ENCODE measurements around the gene BEGAIN. TPM values are rescaled to one million over a fixed set of nuclear protein-coding genes. Genes with fewer than 3 reads are reported as not detected.

Gene BEGAIN
- total RNA-seq, 2 experiments from 2014 or later: 3.3 to 3.4 TPM

DNA sequence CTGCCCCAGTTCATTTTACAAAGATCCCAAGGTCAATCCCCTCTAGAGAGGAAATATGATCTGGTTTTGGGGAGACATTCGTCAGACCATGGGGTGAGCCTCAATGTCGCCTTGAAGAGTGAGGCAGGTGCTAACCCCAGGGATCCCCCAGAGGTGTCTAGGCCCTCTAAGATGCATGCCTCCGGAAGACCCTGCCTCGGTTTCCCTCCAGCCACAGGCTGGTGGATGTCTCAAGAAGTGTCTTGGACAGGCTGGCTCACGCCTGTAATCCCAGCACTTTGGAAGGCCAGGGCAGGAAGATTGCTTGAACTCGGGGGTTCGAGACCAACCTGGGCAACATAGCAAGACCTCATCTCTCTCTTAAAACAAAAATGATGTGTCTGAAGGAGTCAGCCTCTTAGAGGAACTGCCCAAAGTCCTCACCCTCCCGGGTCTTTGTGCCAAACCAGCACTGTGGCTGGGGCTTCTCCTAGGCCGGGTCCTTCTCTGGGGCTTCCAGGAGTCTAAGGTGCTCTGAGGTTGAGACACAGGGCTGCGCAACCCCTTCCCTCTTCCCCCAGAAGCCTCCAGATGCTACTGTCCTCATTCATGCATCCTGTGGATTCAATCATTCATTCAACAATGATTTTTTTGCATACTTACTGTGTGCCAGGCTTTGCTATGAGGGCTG is 24.7 kb upstream of the BEGAIN start:
- CTCF ChIA-PET: no interaction called here

DNA sequence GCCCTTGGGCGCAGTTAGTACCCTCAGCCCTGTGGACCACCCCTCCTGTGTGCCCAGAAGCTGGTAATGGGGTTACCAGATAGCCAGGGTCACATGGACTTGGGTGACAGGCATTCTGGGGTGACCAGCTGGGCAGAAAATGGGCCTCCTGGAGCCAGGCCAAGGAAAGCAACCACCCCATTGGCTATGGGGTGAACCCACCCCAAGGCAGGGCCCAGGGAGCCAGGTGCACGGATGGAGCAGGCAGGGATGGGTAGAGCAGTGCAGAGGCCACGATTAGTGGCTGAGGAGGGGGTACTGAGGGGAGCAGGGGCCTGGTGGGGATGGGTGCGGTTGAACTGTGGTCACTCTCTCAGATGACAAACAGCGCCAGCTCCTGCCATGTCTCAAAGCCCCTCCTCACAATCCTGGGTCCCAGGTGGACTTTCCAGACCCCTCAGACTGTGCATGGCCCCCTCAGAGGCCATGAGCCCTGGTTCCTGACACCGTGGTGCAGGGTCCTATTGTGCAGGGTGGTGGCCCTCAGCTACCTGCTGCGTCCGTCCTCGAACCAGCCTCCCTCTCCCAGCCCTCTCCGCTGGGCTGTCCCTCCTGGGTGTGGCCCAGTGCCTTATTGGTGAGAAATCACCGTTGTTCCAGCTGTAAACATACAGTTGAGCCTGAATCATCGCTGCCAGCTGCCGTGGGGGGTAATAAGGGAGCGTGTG is 23.4 kb upstream of the BEGAIN start:
- Mint-ChIP-seq H3K27ac (no peak overlapping the region), H3K9me3 (no peaks in the 10 kb centered on the region), H3K36me3 (no peaks in the 10 kb centered on the region), H3K4me1 (ENCODE audit: low read depth) (no peaks in the 10 kb centered on the region), H3K4me3 (no peak overlapping the region), H3K27me3 (peaks cover 7% of the 10 kb centered on the region)
- CTCF ChIA-PET: no interaction called here
- POLR2A ChIA-PET: no interaction called here
- no peak for DNase-seq
- intact Hi-C loops (cut with micrococcal nuclease): no loop called here

More for the DNA sequence above, 24.7 kb upstream of the BEGAIN start:
- Mint-ChIP-seq H3K27ac (peak overlapping the region; percentile 28), H3K36me3 (no peaks in the 10 kb centered on the region), H3K27me3 (peaks cover under 1% of the 10 kb centered on the region), H3K9me3 (no peaks in the 10 kb centered on the region), H3K4me3 (no peak overlapping the region), H3K4me1 (ENCODE audit: low read depth) (peaks cover under 1% of the 10 kb centered on the region)
- intact Hi-C loops (cut with micrococcal nuclease): no loop called here
- POLR2A ChIA-PET: no interaction called here
- no peak for DNase-seq

DNA sequence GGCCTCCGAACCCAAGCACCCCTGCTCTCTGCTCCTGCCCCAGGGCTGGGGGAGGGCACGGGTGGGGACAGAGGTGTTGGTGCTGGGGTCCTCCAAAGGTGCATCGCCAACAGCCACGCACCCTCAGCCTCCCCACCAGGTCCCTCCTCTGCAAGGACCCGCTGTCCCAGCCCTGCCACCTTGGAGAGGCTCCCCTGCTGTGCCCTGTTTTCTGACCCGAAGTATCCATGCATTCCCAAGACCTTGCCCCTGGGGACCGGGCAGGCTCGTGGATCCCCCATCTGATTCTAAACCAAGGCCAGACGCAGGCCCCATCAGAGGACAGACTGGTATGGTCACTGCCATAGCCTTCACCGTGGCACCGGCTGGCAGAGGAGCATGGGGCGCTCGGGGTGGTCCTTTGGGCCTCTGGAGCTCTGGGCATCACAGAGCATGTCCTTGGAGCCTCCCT is 22.7 kb upstream of the BEGAIN start:
- CTCF ChIA-PET: no interaction called here
- DNase-seq: no peak

DNA sequence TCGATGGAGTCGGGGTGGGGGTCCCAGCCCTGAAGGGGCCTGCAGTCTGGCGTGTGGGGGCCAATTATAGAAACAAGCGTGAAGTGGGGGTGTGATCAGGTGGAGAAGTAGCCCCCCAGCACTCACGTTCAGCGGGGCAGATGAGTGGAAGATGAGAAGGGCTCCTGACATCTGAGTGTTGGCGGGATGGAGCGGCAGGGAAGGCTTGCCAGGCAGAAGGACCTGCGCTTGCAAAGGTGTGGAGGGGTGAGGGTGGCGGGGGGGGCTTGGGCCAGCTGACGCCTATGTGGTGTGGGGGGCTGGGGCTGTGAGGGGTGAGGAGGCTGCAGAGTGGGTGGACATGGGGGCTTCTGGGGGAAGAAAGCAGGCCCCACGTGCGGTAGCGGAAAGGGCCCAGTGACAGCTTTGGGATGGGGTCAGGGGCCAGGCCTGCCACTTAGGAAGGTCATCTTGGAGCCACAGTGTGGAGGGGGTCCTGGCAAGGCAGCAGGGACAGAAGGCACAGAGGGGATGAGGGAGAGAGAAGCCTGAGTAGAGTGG is 22.2 kb upstream of the BEGAIN start:
- DNase-seq: no peak
- H3K27ac Mint-ChIP-seq: no peak overlapping the region
- POLR2A ChIA-PET: no interaction called here
- no peaks in the 10 kb centered on the region for H3K36me3 Mint-ChIP-seq
- no peak overlapping the region for H3K4me3 Mint-ChIP-seq
- H3K9me3 Mint-ChIP-seq: no peaks in the 10 kb centered on the region
- CTCF ChIA-PET: no interaction called here
- H3K4me1 Mint-ChIP-seq (ENCODE audit: low read depth): no peaks in the 10 kb centered on the region
- intact Hi-C loops (cut with micrococcal nuclease): no loop called here
- peaks cover 7% of the 10 kb centered on the region for H3K27me3 Mint-ChIP-seq

More for the DNA sequence above, 22.7 kb upstream of the BEGAIN start:
- intact Hi-C loops (cut with micrococcal nuclease): no loop called here
- no peaks in the 10 kb centered on the region for H3K4me1 Mint-ChIP-seq (ENCODE audit: low read depth)
- POLR2A ChIA-PET: no interaction called here
- H3K27ac Mint-ChIP-seq: no peak overlapping the region
- no peaks in the 10 kb centered on the region for H3K36me3 Mint-ChIP-seq
- peaks cover 7% of the 10 kb centered on the region for H3K27me3 Mint-ChIP-seq
- H3K9me3 Mint-ChIP-seq: no peaks in the 10 kb centered on the region
- H3K4me3 Mint-ChIP-seq: no peak overlapping the region

DNA sequence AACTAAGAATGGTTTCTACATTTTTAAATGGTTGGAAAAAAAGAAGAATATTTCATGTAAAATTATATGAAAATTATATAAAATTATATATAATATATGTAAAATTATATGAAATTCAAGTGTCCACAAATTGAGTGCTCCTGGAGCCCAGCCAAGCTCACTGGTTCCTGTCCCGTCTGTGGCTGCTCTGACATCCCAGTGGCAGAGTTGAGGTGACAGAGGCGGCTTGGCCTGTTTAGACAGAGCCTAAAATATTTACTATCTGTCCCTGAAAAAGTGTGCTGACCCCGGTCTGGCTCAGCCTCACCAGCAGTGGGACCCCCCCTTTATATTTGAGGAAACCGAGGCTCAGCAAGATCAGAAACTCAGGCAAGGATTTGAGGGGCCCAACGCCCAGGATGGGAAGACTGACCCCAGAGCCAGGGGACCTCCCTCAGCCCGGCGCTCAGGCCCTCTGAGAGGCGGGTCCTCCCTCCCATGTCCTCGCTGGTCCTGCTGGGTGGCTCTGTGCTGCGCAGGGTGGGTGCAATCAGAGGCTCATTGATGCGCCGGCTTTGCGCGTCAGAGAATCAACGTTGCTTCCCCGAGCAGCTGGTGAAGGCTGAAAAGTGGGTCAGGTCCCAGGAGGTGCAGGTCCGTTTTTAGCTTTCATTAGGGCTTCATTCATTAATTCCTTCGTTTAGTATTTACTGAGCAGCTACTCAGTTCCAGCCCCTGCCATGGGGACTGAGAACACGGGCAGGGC is 21.5 kb upstream of the BEGAIN start:
- intact Hi-C loops (cut with micrococcal nuclease): no loop called here

DNA sequence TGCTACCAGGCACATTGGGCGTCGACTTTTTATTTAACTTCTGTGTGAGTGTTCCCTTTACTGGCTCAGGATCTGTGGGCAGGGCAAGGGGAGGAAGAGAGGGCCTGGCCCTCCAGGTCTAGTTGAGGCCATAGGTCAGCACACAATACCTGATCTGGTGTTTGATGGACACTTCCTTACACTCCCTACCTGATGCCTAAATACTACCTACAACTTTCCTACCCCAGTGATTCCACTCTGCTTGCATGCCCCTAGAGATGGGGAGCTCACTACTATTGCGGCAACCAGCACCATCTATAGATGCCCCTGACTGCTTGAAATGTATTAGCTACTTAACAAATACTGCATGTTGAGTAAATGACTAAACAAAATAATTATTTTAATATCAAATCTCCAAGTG is 20.8 kb upstream of the BEGAIN start:
- no peaks in the 10 kb centered on the region for H3K9me3 Mint-ChIP-seq
- no peaks in the 10 kb centered on the region for H3K36me3 Mint-ChIP-seq
- no peak overlapping the region for H3K4me3 Mint-ChIP-seq
- H3K27ac Mint-ChIP-seq: no peak overlapping the region
- CTCF ChIA-PET: no interaction called here
- intact Hi-C loops (cut with micrococcal nuclease): no loop called here
- H3K4me1 Mint-ChIP-seq (ENCODE audit: low read depth): no peaks in the 10 kb centered on the region
- peaks cover 13% of the 10 kb centered on the region for H3K27me3 Mint-ChIP-seq
- no peak for DNase-seq
- POLR2A ChIA-PET: no interaction called here

More for the DNA sequence above, 21.5 kb upstream of the BEGAIN start:
- Mint-ChIP-seq H3K4me3 (no peak overlapping the region), H3K9me3 (no peaks in the 10 kb centered on the region), H3K36me3 (no peaks in the 10 kb centered on the region), H3K4me1 (ENCODE audit: low read depth) (no peaks in the 10 kb centered on the region), H3K27me3 (peaks cover 10% of the 10 kb centered on the region), H3K27ac (no peak overlapping the region)
- DNase-seq: no peak
- ChIA-PET CTCF (no interaction called here), POLR2A (no interaction called here)

DNA sequence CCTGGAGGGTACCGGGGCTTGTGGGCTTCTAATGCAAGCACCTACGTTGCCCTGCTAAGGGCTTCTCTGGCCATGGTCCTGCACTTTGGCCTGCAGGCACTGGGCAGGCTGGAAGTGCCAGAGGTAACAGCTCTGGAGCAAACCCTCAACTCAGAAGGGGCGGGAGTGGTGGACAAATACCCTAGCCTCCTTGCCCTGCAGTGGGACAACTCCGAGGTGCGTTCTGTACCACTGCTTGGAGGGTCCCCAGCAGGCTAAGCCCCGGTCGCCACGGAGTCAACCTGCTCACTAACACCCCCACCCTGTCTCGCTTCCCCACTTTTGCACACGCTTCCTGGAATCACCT is 20.4 kb upstream of the BEGAIN start:
- POLR2A ChIA-PET: no interaction called here
- intact Hi-C loops (cut with micrococcal nuclease): no loop called here
- H3K4me3 Mint-ChIP-seq: no peak overlapping the region
- CTCF ChIA-PET: no interaction called here
- H3K9me3 Mint-ChIP-seq: peaks cover 2% of the 10 kb centered on the region
- DNase-seq: no peak
- H3K4me1 Mint-ChIP-seq (ENCODE audit: low read depth): no peaks in the 10 kb centered on the region
- no peak overlapping the region for H3K27ac Mint-ChIP-seq
- H3K27me3 Mint-ChIP-seq: peaks cover 13% of the 10 kb centered on the region
- H3K36me3 Mint-ChIP-seq: no peaks in the 10 kb centered on the region

DNA sequence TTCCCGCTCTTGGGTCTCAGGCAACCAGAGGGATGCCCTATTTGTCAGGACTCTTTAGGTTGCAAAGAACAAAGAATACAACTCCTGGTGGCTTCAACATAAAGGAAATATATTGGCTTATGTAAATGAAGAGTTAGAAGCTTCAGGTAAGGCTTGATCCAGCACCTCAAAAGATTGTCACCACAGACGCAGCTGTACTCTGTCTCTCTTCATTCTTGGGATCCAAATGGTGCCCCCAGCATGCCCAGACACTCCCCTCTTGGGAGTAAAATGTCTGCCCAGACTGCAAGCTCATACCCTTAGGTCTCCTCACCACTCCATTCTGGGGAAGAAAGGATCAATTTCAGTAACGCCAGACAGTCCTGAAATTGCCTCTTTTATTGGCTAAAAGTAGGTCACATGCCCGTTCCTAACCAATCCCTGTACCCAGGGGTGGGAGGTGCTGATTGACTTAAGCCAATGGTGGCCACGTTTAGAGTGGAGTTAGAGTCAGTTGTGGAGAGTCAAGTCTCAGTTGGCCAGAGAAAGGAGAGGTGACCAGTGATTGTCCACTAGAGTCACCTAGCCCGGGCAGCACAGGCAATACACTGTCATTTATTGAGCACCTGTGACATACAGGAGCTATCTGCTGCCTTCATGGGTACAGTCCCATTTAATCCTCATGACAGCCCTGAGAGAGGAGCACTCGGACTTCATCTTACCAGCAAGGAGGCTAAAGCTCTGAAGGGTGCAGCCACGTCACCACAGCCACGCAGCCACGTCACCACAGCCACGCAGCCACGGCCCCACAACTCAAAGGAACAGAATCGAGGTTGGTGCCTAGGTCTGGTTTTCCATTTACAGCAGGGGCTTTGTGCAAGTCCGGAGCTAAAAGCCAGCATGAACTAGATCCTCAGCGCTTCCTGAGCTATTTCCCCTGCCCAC is 19.7 kb upstream of the BEGAIN start:
- H3K27ac Mint-ChIP-seq: no peak overlapping the region

DNA sequence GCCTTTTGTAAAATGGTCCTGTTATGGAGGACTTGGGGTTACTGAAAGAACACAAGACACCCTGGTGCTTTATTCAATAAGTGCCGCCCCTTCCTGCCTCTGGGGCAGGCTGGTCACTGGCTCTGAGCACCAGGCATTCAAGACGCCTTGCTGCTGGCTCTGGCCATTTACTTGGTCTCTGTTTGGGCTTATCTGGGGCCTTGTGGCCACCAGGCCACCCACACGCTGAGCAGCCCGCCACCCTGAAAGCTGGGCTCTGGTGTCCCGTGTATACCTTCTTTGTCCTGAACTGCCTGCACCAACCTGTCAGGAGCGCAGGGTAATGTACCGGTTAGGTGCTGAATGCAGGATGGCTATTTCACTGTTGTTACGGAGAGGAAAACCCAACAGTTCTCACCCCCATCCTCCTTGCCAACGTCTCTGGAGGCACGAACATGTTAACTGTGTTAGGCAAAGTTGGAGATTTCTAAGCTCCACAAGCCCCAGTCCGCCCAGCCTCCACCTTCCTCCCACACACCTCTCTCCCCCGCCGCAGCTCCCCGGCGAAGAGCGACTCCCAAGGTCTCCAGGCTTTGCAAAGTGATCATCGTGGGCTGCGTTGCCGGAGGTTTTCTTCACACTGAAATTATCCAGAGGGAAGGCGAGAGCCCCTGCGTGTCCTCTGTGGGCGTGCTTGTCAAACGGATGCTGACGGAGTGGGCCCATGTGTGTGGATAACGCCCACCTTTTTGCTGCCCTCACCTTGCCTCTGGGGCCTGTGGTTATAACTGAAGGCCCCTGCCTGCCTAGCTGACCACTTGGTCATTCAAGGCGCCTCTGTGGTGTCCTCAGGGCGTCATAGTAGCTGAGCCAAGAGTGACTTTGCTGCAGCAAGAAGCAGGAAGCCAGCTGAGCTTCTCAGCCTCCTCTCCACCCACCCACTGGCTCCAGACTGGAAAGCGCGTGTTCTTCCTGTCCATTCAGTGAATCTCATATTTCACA is 18.8 kb upstream of the BEGAIN start:
- ChIA-PET CTCF (no interaction called here), POLR2A (no interaction called here)
- H3K27me3 Mint-ChIP-seq: peaks cover 16% of the 10 kb centered on the region
- intact Hi-C loops (cut with micrococcal nuclease): no loop called here
- H3K4me1 Mint-ChIP-seq (ENCODE audit: low read depth): no peaks in the 10 kb centered on the region
- peaks cover 5% of the 10 kb centered on the region for H3K36me3 Mint-ChIP-seq
- DNase-seq: no peak
- peaks cover 15% of the 10 kb centered on the region for H3K9me3 Mint-ChIP-seq
- no peak overlapping the region for H3K4me3 Mint-ChIP-seq
- no peak overlapping the region for H3K27ac Mint-ChIP-seq

More for the DNA sequence above, 19.7 kb upstream of the BEGAIN start:
- intact Hi-C loops (cut with micrococcal nuclease): no loop called here
- Mint-ChIP-seq H3K4me3 (no peak overlapping the region), H3K9me3 (peaks cover 8% of the 10 kb centered on the region), H3K36me3 (peaks cover 1% of the 10 kb centered on the region), H3K27me3 (peaks cover 13% of the 10 kb centered on the region), H3K4me1 (ENCODE audit: low read depth) (no peaks in the 10 kb centered on the region)
- POLR2A ChIA-PET: no interaction called here
- no peak for DNase-seq
- CTCF ChIA-PET: no interaction called here

DNA sequence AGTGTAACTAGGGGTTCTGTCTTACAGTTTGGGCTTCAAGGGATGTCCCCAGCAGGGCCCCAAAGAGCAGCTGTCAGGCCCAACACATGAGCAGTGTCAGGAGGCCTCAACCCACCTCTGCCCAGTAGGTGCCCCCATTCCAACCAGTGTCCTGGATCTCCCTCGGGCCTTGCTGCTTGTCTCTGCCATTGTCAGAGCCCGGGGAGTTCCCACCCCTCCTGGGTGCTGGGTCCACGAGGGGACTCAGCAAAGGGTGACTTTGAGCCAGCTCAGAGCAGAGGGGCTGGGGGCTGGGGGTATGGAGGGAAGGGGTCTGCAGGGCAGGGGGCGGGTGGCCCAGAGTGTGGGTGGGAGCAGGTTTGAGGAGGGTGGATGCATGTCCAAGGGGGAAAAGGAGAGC is 18.0 kb upstream of the BEGAIN start:
- Mint-ChIP-seq H3K36me3 (peaks cover 5% of the 10 kb centered on the region), H3K9me3 (peaks cover 19% of the 10 kb centered on the region), H3K27ac (no peak overlapping the region), H3K27me3 (peaks cover 18% of the 10 kb centered on the region), H3K4me1 (ENCODE audit: low read depth) (no peaks in the 10 kb centered on the region), H3K4me3 (no peak overlapping the region)
- no peak for DNase-seq
- intact Hi-C loops (cut with micrococcal nuclease): no loop called here
- ChIA-PET CTCF (no interaction called here), POLR2A (no interaction called here)

DNA sequence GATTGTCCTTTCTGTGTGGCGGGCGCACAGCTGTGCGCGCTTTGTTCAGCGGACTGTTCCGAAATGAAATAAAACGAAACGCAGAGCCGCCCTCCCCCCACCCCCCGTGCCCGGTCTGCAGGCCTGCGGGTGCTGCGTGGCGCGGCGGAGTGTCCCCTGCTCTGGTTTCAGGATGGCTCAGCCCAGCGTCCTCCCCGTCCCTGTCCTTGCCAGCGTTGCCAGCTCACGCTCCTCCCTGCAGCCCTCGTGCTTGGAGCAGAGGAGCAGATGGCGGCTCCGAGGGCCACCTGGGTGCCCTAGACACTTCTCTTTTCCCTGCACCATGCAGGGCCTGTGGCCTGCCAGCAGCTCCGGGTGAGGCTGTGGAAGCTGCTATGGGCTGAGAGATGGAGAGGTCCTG is 17.5 kb upstream of the BEGAIN start:
- peaks cover 5% of the 10 kb centered on the region for H3K36me3 Mint-ChIP-seq
- H3K4me1 Mint-ChIP-seq (ENCODE audit: low read depth): no peaks in the 10 kb centered on the region
- ChIA-PET CTCF (no interaction called here), POLR2A (no interaction called here)
- H3K9me3 Mint-ChIP-seq: peaks cover 19% of the 10 kb centered on the region
- no peak overlapping the region for H3K27ac Mint-ChIP-seq
- intact Hi-C loops (cut with micrococcal nuclease): no loop called here
- H3K4me3 Mint-ChIP-seq: no peak overlapping the region
- DNase-seq: no peak
- peaks cover 18% of the 10 kb centered on the region for H3K27me3 Mint-ChIP-seq

Measured in activated CD4-positive, alpha-beta memory T cell treated with anti-CD3 and anti-CD28 coated beads for 36 hours (primary cell).